ENCODE measurements around the gene TEF.
A peak's percentile ranks its signal among the peaks of the same experiment; 100 is the strongest.
"Not testable (repeated sequence)": the region's sequence is repeated elsewhere in the genome, so short reads cannot be mapped to it uniquely, and the experiment has no call there.

TEF gene

DNA sequence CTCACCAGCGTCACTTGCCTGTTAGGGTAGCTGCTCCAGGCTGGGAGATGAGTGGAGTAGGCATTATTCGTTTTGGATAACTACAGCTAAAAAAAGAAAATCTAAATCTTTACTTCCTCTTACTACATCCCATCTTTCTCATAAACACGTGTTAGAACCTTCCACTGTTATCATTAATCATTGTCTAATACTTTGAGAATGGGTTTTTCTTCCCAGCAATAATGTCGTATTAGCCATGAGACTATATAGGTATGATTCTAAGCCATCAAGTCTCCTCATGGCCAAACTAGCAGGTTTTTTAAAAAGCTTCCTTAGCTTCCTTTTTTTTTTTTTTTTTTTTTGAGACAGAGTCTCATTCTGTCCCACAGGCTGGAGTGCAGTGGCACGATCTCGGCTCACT lies 3.9 kb upstream of the TEF start:
- FAIRE-seq = no peak
- DNase-seq (ENCODE audit: insufficient read length, low spot score) = no peak

DNA sequence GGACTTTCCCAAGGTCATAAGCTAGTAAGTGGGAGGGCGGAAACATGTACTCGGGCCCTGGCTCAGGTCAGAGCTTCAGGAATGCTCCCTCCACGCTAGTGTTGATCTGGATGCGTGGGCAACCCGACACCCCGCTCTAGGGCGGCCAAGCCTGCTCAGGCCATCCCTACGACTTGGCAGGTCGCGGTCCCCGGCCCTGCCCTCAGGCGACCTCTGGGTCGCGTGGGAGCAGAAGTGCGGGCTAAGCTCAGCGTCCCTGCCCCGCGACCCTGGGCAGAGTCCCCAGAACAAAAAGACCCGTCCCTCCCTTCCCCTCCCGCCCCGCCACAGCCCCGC lies 781 bp upstream of the TEF start:
- FAIRE-seq = no peak
- DNase-seq (ENCODE audit: insufficient read length, low spot score) = peak; percentile 57

DNA sequence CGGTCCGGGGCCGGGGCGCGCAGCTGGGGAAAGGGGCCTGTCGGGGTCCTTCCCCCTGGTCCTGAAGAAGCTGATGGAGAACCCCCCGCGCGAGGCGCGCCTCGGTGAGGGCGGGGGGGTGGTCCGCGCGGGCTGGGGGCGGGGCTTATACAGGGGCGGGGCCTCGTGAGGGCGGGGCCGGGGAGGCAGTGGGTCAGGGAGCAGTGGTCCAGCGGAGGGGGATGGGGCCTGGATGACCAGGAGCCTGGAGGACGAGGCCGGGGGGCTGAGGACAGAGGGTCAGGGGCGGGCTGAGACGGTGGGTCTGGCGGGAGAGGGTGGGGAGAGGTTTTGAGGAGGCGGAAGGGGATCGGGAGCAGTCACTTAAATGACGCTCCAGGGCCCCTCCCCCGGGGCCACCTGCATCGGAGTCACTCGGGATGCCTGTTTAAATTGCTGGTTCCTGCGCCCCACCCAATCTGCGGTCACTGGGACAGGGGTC lies 396 bp downstream of the TEF start:
- DNase-seq (ENCODE audit: insufficient read length, low spot score) = peak; percentile 61
- FAIRE-seq = no peak

DNA sequence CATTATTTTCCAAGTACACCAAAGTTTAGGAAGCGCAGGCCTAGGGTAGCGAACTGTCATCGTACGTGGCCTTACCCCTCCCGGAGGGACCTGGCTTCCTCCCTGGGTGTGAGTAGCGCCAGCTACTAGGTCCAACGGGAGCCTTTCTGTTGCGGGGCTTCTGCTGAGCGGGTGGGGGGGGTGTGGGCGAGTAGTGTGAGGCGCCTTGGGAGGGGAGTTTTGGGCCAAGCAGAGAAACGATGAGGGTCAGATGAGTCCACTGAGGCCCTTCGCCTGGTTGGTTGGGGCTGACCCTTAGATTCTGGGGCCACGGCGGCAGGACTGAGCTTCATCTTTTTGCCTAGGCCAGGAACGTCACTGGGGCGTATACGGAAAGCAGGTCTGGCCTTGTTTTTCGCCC lies 868 bp downstream of the TEF start:
- DNase-seq (ENCODE audit: insufficient read length, low spot score) = no peak
- no peak for FAIRE-seq

DNA sequence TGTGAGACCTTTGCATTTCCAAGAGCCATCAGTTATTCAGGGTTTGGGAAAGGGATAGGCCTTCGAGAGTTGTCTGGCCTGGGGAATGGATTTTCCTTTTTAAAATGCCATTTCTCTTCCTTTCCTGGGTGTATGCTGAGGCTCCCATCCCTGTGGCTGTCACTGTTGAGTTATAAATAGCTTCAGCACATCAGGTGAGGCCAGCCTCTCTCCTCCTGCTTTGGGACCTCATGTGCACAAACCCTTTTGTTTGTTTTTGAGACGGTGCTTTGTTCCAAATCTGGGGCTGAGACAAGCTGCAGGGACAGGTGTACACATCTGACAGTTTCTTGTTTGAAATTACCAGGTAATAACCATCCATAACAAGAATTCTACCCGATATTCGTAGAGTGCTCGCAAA lies 1.3 kb downstream of the TEF start:
- FAIRE-seq = no peak
- no peak for DNase-seq (ENCODE audit: insufficient read length, low spot score)

DNA sequence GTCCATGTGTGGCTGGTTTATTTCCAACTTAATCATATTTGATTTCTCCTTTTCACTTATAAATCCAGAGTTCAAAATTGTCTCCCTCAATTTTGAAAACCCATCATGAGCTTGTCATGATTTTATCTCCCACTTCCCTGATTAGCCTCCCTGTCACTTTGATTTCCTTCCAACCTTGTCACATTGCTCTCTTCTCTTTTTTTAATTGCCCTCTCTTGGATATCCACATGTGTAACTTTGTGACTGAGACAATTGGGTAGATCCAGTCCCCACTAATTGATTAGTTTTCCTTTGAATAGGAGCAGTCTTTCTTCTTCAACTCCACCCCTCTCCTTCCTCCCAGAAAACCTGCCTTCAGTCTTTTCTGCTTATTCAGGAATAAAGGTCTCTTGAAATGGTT lies 2.4 kb downstream of the TEF start:
- FAIRE-seq (no peak), DNase-seq (ENCODE audit: insufficient read length, low spot score) (no peak)

DNA sequence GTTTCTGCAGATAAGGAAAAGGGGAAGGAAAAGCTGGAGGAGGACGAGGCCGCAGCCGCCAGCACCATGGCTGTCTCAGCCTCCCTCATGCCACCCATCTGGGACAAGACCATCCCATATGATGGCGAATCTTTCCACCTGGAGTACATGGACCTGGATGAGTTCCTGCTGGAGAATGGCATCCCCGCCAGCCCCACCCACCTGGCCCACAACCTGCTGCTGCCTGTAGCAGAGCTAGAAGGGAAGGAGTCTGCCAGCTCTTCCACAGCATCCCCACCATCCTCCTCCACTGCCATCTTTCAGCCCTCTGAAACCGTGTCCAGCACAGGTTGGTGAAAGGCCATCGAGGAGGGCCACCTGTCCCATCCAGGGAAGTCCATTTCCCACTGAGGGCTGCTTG lies 5.6 kb downstream of the TEF start:
- no peak for DNase-seq (ENCODE audit: insufficient read length, low spot score)
- no peak for FAIRE-seq

DNA sequence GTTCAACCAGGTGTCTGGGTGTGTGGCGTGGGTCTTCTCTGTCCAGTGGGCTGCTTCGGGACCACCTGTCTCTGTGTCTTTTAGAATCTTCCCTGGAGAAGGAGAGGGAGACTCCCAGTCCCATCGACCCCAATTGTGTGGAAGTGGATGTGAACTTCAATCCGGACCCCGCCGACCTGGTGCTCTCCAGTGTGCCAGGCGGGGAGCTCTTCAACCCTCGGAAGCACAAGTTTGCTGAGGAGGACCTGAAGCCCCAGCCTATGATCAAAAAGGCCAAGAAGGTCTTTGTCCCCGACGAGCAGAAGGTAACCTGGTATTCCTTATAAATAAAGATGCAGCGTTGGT lies 12.2 kb downstream of the TEF start:
- DNase-seq (ENCODE audit: insufficient read length, low spot score) (no peak), FAIRE-seq (no peak)

DNA sequence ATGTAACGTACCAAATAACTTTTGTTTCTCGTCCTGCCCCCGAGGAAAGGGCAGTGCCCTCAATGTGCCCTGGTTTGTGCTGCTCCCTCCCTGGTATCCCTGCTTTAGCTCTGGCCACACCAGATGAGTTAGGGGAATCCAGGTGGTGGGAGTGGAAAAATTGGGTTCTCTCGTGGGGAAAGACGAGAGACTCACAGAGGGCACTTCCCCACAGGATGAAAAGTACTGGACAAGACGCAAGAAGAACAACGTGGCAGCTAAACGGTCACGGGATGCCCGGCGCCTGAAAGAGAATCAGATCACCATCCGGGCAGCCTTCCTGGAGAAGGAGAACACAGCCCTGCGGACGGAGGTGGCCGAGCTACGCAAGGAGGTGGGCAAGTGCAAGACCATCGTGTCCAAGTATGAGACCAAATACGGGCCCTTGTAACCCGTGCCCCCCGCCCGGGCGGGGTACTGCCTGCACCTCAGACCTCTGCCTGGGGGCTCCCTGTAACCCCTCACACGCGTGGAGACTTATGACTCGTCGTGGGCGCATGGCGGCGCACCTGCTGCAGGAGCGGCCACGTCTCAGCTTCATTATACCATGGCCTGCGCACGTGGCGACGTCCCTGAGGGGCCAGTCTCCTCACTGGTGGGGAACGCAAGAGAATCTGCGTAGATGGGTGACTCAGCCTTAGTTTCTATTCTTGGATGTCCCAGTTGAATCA lies 13.9 kb downstream of the TEF start:
- FAIRE-seq (no peak), DNase-seq (ENCODE audit: insufficient read length, low spot score) (no peak)

DNA sequence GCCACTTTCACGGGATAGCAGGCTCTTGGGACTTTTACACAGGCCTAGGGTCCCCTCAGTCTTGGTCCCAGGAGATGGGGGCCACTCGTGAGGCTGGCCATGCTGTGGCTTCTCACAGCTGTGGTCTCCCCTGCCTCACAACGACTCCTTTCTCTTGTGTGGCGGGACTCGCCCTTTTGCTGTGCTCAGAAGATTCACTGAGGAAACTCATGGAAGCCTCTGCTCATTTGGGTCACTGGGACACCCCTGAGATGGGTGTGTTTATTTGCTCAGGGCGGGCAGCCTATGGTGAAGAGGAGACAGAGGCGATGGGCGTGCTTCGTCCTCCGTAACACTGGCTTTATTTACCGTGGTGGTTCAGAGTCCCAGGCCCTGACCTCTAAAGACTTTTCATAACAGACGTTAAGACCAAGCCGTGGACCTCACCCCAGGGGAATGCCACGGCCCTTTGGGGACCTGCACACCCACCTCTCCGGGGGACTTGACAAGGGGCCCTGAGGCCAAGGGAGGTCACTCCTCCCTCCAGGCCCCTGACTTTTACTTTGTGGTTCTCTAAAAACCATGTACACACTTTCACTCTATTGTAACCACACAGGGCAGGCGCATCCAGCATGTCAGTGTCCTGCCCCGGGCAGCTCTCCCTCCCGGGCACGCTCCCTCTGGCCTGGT lies 15.5 kb downstream of the TEF start:
- no peak for FAIRE-seq

DNA sequence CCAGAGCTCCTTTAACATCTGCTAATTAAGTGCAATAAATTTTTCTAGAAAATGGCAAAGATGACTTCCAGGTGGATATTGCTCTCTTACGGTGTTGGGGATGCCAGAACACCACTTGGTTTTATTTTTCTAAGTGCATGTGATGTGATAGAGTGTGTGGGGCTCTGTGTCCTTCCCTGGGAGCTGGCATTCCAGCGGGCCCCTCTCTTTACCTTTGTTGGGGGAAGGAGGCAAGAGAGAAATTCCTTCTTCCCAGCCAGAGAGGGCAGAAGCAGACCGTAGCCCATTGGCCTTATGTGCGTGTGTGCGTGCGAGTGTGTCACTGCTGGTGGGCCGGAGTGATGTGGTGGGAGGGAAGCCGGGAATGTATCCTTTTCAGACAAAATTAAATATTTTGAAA lies 17.2 kb downstream of the TEF start:
- DNase-seq (ENCODE audit: insufficient read length, low spot score) (no peak), FAIRE-seq (no peak)

More for the DNA sequence above, 15.5 kb downstream of the TEF start:
- no peak for DNase-seq (ENCODE audit: insufficient read length, low spot score)

DNA sequence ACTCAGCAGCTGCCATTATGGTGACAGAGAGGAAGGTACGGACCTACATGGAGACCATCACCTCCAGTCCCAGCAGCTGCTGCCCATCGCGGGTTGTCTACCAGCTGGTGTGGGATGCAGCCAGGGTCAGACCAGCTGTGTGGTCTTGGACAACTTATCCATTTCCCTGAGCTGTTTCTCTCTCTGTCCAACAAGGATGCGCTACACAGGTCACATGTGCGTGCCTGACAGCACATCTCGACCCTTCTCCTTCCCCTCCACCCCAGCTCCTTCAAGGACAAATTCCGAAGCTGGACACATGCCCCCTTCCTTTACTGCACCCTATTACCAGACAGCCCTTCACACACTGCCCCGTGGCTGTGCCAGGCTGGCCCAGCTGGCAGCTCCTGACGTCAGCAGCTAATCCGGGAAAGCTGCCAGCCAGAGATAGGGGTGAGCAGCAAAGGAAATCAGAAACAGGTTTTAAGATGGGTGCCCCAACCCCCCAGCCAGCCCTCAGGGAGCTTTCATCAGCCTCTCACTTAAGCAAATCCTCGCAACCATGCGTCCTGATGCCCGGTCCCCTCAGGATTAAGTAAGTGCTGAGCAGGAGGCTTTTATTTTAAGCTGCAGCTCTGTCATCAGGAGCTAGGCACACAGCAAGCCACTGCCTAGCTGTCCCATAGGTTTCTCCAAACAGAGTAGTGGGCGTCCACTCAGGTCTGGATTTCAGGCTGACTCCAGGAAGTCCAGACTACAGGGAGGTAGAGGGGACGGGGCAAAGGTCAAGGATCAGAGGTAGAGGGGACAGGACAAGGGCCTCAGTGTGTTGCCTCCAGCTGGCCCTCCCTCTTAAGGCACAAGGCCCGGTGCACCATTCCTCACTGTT lies 20.3 kb downstream of the TEF start:
- FAIRE-seq (no peak), DNase-seq (ENCODE audit: insufficient read length, low spot score) (peak; percentile 62)

DNA sequence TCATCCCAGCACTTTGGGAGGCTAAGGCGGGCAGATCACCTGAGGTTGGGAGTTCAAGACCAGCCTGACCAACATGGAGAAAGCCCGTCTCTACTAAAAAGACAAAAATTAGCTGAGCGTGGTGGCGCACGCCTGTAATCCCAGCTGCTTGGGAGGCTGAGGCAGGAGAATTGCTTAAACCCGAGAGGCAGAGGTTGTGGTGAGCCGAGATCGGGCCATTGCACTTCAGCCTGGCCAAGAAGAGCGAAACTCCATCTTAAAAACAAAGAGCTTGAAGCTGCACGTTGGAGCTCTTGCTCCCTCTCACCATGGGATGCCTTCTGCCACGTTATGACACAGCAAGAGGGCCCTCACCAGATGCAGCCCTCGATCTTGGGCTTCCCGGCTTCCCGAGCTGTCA lies 21.1 kb downstream of the TEF start:
- not testable (repeated sequence) for FAIRE-seq; DNase-seq (ENCODE audit: insufficient read length, low spot score)

DNA sequence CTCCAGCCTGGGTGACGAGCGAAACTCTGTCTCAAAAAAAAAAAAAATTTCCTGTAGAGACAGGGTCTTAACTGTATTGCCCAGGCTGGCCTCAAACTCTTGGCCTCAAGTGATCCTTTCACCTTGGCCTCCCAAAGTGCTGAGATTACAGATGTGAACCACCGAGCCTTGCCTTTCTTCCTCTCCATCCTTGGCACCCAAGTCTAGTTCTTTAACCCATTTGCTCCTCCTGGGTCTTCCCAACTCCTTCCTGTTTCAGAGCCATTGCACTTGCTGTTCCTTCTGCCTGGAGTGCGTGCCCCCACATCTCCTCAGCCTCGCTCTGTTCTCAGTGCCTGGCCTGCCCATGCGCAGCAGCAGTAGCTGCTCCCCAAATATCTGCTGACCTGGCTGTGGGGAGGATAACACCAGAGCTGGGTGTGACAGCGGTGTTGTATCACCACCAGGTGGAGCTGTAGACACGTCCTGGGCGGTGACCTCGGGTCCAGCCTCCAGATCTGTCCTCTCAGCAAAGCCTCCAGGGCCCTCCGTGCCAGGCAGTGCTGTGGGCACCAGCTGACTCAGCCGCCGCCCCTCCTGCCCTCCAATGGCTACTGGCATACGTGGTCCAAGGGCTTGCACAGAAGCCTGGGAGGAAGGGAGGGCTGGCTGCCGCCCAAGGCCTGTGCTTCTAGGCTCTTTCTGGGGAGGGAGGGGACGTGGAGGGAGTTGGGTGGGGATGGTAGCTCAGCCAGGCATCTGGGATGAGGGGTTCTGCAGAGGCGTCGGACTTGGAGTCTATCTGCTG lies 22.0 kb downstream of the TEF start:
- peak; percentile 98 for FAIRE-seq
- DNase-seq (ENCODE audit: insufficient read length, low spot score) = peak; percentile 95

DNA sequence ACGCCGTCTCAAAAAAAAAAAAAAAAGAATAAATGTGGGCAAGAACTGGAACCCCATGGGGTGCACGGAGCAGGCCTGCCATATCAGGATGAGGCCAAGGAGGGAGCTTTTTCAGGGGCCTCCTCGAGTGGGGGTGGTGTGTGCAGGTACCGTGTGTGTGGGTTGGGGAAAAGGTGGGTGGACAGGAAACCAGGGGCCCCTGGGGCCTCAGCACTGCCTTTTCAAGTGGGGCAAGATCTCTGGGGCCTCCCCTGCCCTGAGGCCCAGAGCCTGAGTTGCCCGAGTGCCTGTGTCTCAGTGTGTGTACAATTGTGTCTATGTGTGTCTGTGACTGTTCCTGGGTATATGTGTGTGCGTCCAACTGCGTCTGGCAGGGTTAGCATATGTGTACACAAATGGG lies 23.8 kb downstream of the TEF start:
- DNase-seq (ENCODE audit: insufficient read length, low spot score) = no peak
- no peak for FAIRE-seq

DNA sequence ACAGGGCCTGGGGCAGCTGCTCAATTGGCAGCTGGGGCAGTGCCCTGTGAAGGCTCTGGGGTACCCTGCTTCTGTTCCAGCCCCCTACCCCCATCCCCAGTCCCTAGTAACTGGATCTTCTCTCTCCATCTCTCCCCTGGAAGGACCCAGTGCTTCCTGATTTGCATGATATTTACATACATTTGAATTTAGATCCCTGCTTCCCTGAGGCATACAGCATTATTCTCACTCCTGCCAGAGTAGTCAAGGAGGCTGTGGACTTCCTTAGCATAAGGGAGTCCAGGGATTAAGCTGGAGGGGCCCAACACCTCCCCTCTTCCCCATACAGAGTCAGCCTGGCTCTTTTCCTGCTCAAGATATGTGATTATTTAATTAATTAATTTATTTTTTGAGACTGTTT lies 24.7 kb downstream of the TEF start:
- FAIRE-seq (no peak), DNase-seq (ENCODE audit: insufficient read length, low spot score) (no peak)

DNA sequence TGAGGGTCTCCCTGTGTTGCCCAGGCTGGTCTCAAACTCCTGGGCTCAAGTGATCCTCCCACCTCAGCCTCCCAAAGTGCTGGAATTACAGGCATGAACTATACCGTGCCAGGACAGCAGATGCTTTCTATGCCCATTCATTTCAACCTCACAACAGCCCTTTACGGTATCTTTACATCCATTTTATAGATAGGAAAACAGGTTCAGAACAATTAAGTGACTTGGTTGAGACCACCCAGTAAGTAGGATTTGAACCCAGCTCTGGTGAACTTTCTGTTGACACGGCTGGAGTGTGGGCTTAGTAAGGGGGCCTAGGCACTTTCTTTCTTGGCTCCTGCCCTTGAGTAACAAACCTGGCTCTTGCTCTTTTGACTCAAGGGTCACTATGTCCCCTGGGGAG lies 25.7 kb downstream of the TEF start:
- no peak for FAIRE-seq
- DNase-seq (ENCODE audit: insufficient read length, low spot score) = no peak

DNA sequence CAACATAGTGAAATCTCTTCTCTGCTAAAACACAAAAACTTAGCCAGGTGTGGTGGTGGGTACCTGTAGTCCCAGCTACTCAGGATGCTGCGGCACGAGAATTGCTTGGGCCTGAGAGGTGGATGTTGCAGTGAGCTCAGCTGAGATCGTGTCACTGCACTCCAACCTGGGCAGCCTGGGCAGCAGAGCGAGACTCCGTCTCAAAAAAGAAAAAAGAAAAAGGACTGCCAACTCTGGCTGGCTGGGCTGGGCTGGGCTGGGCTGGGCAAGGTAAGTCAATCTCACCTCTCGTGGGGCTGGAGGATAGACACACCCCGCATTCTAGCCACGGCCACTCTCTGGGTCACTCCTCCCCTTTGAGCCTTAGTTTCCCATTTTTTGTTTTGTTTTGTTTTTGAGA lies 26.9 kb downstream of the TEF start:
- FAIRE-seq (no peak), DNase-seq (ENCODE audit: insufficient read length, low spot score) (no peak)

DNA sequence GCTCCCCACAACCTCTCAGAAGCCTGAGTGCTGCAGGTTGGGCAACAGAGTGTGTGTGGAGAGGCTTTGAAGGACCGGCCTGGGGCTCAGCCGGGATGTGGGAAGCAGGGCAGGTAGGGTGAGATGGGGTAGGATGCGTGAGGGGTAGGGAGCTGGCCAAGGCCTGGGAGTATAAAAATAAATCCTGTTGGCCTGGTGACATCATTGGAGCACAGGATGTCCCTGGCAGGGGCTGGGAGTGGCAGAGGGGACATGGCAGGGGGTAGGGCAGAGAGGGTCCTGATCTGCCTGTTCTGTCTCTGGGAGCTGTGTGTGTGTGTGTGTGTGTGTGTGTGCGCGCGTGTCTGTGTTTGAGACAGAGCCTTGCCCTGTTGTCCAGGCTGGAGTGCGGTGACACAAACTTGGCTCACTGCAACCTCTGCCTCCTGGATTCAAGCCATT lies 28.6 kb downstream of the TEF start:
- DNase-seq (ENCODE audit: insufficient read length, low spot score) = no peak

DNA sequence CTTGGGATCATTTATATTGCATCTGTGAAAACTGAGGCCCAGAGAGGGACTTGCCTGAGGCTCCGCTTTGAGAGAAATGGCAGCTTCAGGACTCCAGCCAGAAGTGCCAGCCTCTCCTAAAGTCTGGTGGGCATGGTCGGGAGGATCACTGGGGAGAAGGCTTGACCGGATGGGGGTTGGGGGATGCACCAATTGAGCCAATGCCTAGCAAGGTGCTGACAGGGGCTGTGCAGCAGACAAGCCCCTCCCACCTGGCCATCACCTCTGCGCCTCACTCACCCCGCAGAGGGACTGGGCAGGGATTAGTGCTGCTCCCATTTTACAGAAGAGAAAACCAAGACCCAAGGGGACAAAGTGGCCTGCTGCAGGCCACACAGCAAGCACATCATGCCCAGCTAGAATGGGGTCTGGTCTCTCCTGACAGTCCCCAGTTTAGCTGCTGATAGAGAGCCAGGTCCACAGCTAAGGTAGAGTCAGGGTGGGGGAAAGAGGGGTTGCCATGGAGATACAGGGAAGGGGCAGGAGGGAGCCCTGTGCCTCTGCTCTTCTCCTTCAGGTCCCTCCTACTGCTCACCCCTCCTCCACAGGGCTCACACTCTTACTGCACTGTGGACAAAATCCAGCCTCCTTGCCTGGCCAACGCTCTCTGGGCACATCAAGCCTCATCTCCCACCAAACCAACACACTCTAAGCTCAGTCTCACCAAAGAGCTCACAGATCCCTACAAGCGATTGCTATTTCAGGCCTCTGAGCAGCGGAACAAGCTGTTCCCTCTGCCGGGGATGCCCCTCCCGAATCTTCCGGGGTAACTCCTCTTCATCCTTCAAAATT lies 29.5 kb downstream of the TEF start:
- no peak for FAIRE-seq

More for the DNA sequence above, 28.6 kb downstream of the TEF start:
- no peak for FAIRE-seq

More for the DNA sequence above, 29.5 kb downstream of the TEF start:
- DNase-seq (ENCODE audit: insufficient read length, low spot score) = no peak
